T-helper 1 cell treated with Interleukin-12 subunit alpha and Interleukin-12 subunit beta and Interleukin-4 antibody, amounts not matched to agents 30 μg/mL and 1 μg/mL, for 36 hours (primary cell): ENCODE data around the gene TSPAN18.

Source experiments
- H3K27ac Mint-ChIP-seq: one replicate; pipeline ENCODE4 v1.8.0; 2021; ENCODE audit warnings: mild to moderate bottlenecking, mixed read lengths
- H3K27me3 Mint-ChIP-seq: one replicate; pipeline ENCODE4 v1.8.0; 2021; ENCODE audit warnings: low read depth, mixed read lengths
- H3K36me3 Mint-ChIP-seq: one replicate; pipeline ENCODE4 v1.8.0; 2021; ENCODE audit warnings: low read depth, mixed read lengths
- H3K4me1 Mint-ChIP-seq: one replicate; pipeline ENCODE4 v1.8.0; 2021; ENCODE audit warnings: low read depth, mixed read lengths
- H3K4me3 Mint-ChIP-seq: one replicate; pipeline ENCODE4 v1.8.0; 2021; ENCODE audit warnings: mild to moderate bottlenecking, moderate library complexity, mixed read lengths
- H3K9me3 Mint-ChIP-seq: one replicate; pipeline ENCODE4 v1.8.0; 2021; ENCODE audit warnings: mixed read lengths

TSPAN18 gene

GRCh38 chr11:44814881-44815592, 88.3 kb downstream of the TSPAN18 start:
- no peak overlapping the region for H3K4me3 Mint-ChIP-seq
- H3K4me1 Mint-ChIP-seq = no peaks in the 10 kb centered on the region
- no peaks in the 10 kb centered on the region for H3K27me3 Mint-ChIP-seq
- H3K9me3 Mint-ChIP-seq = no peaks in the 10 kb centered on the region
- peaks cover 2% of the 10 kb centered on the region for H3K36me3 Mint-ChIP-seq
- no peak overlapping the region for H3K27ac Mint-ChIP-seq

GRCh38 chr11:44815917-44816456, 89.2 kb downstream of the TSPAN18 start:
- H3K4me3 Mint-ChIP-seq = no peak overlapping the region
- no peaks in the 10 kb centered on the region for H3K4me1 Mint-ChIP-seq
- H3K36me3 Mint-ChIP-seq = peaks cover 2% of the 10 kb centered on the region
- H3K9me3 Mint-ChIP-seq = no peaks in the 10 kb centered on the region
- H3K27ac Mint-ChIP-seq = no peak overlapping the region
- H3K27me3 Mint-ChIP-seq = no peaks in the 10 kb centered on the region

GRCh38 chr11:44816761-44817160, 90.0 kb downstream of the TSPAN18 start:
- Mint-ChIP-seq H3K27me3 (no peaks in the 10 kb centered on the region), H3K4me1 (no peaks in the 10 kb centered on the region), H3K36me3 (peaks cover 2% of the 10 kb centered on the region), H3K4me3 (no peak overlapping the region), H3K9me3 (no peaks in the 10 kb centered on the region), H3K27ac (no peak overlapping the region)

GRCh38 chr11:44817207-44817949, 90.6 kb downstream of the TSPAN18 start:
- Mint-ChIP-seq H3K4me3 (no peak overlapping the region), H3K36me3 (peaks cover 2% of the 10 kb centered on the region), H3K27me3 (no peaks in the 10 kb centered on the region), H3K27ac (no peak overlapping the region), H3K4me1 (no peaks in the 10 kb centered on the region), H3K9me3 (no peaks in the 10 kb centered on the region)

GRCh38 chr11:44818110-44818509, 91.3 kb downstream of the TSPAN18 start:
- H3K27ac Mint-ChIP-seq = no peak overlapping the region
- H3K4me3 Mint-ChIP-seq = no peak overlapping the region
- H3K36me3 Mint-ChIP-seq = peaks cover 2% of the 10 kb centered on the region
- H3K27me3 Mint-ChIP-seq = no peaks in the 10 kb centered on the region
- H3K9me3 Mint-ChIP-seq = no peaks in the 10 kb centered on the region
- no peaks in the 10 kb centered on the region for H3K4me1 Mint-ChIP-seq

GRCh38 chr11:44819346-44819745, 92.6 kb downstream of the TSPAN18 start:
- no peak overlapping the region for H3K27ac Mint-ChIP-seq
- H3K9me3 Mint-ChIP-seq = no peaks in the 10 kb centered on the region
- H3K27me3 Mint-ChIP-seq = no peaks in the 10 kb centered on the region
- no peak overlapping the region for H3K4me3 Mint-ChIP-seq
- H3K4me1 Mint-ChIP-seq = no peaks in the 10 kb centered on the region
- H3K36me3 Mint-ChIP-seq = peaks cover 2% of the 10 kb centered on the region

- H3K4me3 Mint-ChIP-seq = no peak overlapping the region
- H3K36me3 Mint-ChIP-seq = no peaks in the 10 kb centered on the region
- no peak overlapping the region for H3K27ac Mint-ChIP-seq
- H3K27me3 Mint-ChIP-seq = no peaks in the 10 kb centered on the region
- no peaks in the 10 kb centered on the region for H3K4me1 Mint-ChIP-seq
- H3K9me3 Mint-ChIP-seq = no peaks in the 10 kb centered on the region
Observed at GRCh38 chr11:44822369-44822768, 95.6 kb downstream of the TSPAN18 start.

- no peak overlapping the region for H3K27ac Mint-ChIP-seq
- H3K36me3 Mint-ChIP-seq = no peaks in the 10 kb centered on the region
- H3K9me3 Mint-ChIP-seq = no peaks in the 10 kb centered on the region
- no peaks in the 10 kb centered on the region for H3K27me3 Mint-ChIP-seq
- H3K4me1 Mint-ChIP-seq = no peaks in the 10 kb centered on the region
- H3K4me3 Mint-ChIP-seq = no peak overlapping the region
Observed at GRCh38 chr11:44823006-44823405, 96.2 kb downstream of the TSPAN18 start.

GRCh38 chr11:44823868-44824267, 97.1 kb downstream of the TSPAN18 start:
- H3K36me3 Mint-ChIP-seq = no peaks in the 10 kb centered on the region
- no peaks in the 10 kb centered on the region for H3K9me3 Mint-ChIP-seq
- no peak overlapping the region for H3K27ac Mint-ChIP-seq
- no peak overlapping the region for H3K4me3 Mint-ChIP-seq
- H3K4me1 Mint-ChIP-seq = no peaks in the 10 kb centered on the region
- H3K27me3 Mint-ChIP-seq = no peaks in the 10 kb centered on the region

GRCh38 chr11:44824300-44824704, 97.5 kb downstream of the TSPAN18 start:
- Mint-ChIP-seq H3K36me3 (no peaks in the 10 kb centered on the region), H3K4me1 (no peaks in the 10 kb centered on the region), H3K27me3 (no peaks in the 10 kb centered on the region), H3K27ac (no peak overlapping the region), H3K4me3 (no peak overlapping the region), H3K9me3 (no peaks in the 10 kb centered on the region)

- Mint-ChIP-seq H3K4me3 (no peak overlapping the region), H3K27ac (no peak overlapping the region), H3K36me3 (no peaks in the 10 kb centered on the region), H3K27me3 (no peaks in the 10 kb centered on the region), H3K4me1 (no peaks in the 10 kb centered on the region), H3K9me3 (no peaks in the 10 kb centered on the region)
Observed at GRCh38 chr11:44825058-44825785, 98.5 kb downstream of the TSPAN18 start.

- Mint-ChIP-seq H3K27me3 (no peaks in the 10 kb centered on the region), H3K9me3 (no peaks in the 10 kb centered on the region), H3K4me1 (no peaks in the 10 kb centered on the region), H3K27ac (no peak overlapping the region), H3K36me3 (no peaks in the 10 kb centered on the region), H3K4me3 (no peak overlapping the region)
Observed at GRCh38 chr11:44826922-44827643, 100.3 kb downstream of the TSPAN18 start.

- no peaks in the 10 kb centered on the region for H3K9me3 Mint-ChIP-seq
- H3K27ac Mint-ChIP-seq = no peak overlapping the region
- H3K4me1 Mint-ChIP-seq = no peaks in the 10 kb centered on the region
- no peak overlapping the region for H3K4me3 Mint-ChIP-seq
- peaks cover 7% of the 10 kb centered on the region for H3K27me3 Mint-ChIP-seq
- no peaks in the 10 kb centered on the region for H3K36me3 Mint-ChIP-seq
Observed at GRCh38 chr11:44828296-44828695, 101.5 kb downstream of the TSPAN18 start.

- Mint-ChIP-seq H3K27me3 (peaks cover 7% of the 10 kb centered on the region), H3K4me3 (no peak overlapping the region), H3K4me1 (no peaks in the 10 kb centered on the region), H3K27ac (no peak overlapping the region), H3K36me3 (no peaks in the 10 kb centered on the region), H3K9me3 (no peaks in the 10 kb centered on the region)
Observed at GRCh38 chr11:44829838-44830237, 103.1 kb downstream of the TSPAN18 start.
